GM12878 (cell line): ENCODE data around the gene FRAS1. TPM values are rescaled to one million over a fixed set of nuclear protein-coding genes. Genes with fewer than 3 reads are reported as not detected.
A peak's percentile ranks its signal among the peaks of the same experiment; 100 is the strongest.

Experiments used
- ATAC-seq: fragments of 200-7000 bp; cut with Tn5 transposase; 3 replicates; pipeline ENCODE4 v1.9.1; 2020; ENCODE audit warnings: mild to moderate bottlenecking, moderate library complexity
- BruUV-seq: library from RNA; stranded (reverse); fragments of 400-500 nt; replicated peaks from 2 replicates; lab custom pipeline; 2021; lab: Mats Ljungman, UMichigan
- CTCF ChIA-PET: fragments of 300-600 bp; sonication (Branson Sonifier 250); formaldehyde crosslinking; extraction: SDS; loops from one replicate; lab custom pipeline; 2021; ENCODE audit warnings: inconsistent platforms; lab: Yijun Ruan, JAX
- POLR2A ChIA-PET: fragments of 350-600 bp; formaldehyde crosslinking; extraction: SDS; loops from one replicate; lab custom pipeline; 2021; ENCODE audit warnings: inconsistent platforms; lab: Charles Lee
- RAD21 ChIA-PET: fragments of 300-600 bp; sonication (Branson Sonifier 250); formaldehyde crosslinking; loops from one replicate; lab custom pipeline; 2023; ENCODE audit warnings: antibody characterized with exemption; ENCODE audit not compliant: unreplicated experiment; lab: Charles Lee
- SMC1A ChIA-PET: fragments of 300-600 bp; sonication (Branson Sonifier 250); formaldehyde crosslinking; loops from one replicate; lab custom pipeline; 2023; ENCODE audit not compliant: unreplicated experiment, uncharacterized antibody; lab: Charles Lee
- DNase-seq: peaks from one replicate; pipeline ENCODE4 v3.0.0-alpha.2; 2011; ENCODE audit warnings: low read depth, low spot score
- FAIRE-seq: peaks from 3 replicates; lab custom pipeline; 2011; peaks lifted over from hg19 to GRCh38; lab: Jason Lieb, UNC
- H2AFZ ChIP-seq: 2 replicates; pipeline ENCODE4 v1.6.0; 2011; ENCODE audit warnings: low read depth, low read length, control low read depth; ENCODE audit not compliant: control insufficient read depth
- H3K27ac ChIP-seq: 2 replicates; pipeline ENCODE4 v1.5.1; 2011; ENCODE audit warnings: control low read depth; ENCODE audit not compliant: control insufficient read depth, insufficient read depth
- H3K27me3 ChIP-seq, 2 experiments: replicated peaks in 1 of 2; 2 replicates each; pipeline versions ENCODE4 v1.6.0 to v1.6.1; 2011; ENCODE audit warnings: low read length in 1 of 2; ENCODE audit not compliant: control insufficient read depth in 2 of 2, insufficient read depth in 2 of 2
- H3K36me3 ChIP-seq, 2 experiments: 2 replicates each; pipeline ENCODE4 v1.5.1; 2011; ENCODE audit warnings: low read length in 1 of 2; ENCODE audit not compliant: control insufficient read depth in 2 of 2, insufficient read depth in 2 of 2
- H3K4me1 ChIP-seq: 2 replicates; pipeline ENCODE4 v1.6.1; 2011; ENCODE audit warnings: mild to moderate bottlenecking, low read length, moderate library complexity, mixed read lengths; ENCODE audit not compliant: control insufficient read depth, insufficient read depth
- H3K4me2 ChIP-seq: 2 replicates; pipeline ENCODE4 v1.6.0; 2011; ENCODE audit warnings: control low read depth; ENCODE audit not compliant: control insufficient read depth, insufficient read depth
- H3K4me3 ChIP-seq: fragments of 200-600 bp; sonication (generic); 2 replicates; pipeline ENCODE4 v1.5.1; 2016
- H3K79me2 ChIP-seq: 2 replicates; pipeline ENCODE4 v1.6.0; 2011; ENCODE audit warnings: low read length; ENCODE audit not compliant: control insufficient read depth, insufficient read depth
- H3K9ac ChIP-seq: 2 replicates; pipeline ENCODE4 v1.8.0; 2011; ENCODE audit warnings: low read length, control low read depth, mixed read lengths; ENCODE audit not compliant: control insufficient read depth, insufficient read depth
- H3K9me3 ChIP-seq: replicated peaks from 3 replicates; pipeline ENCODE4 v1.5.1; 2011; ENCODE audit warnings: mild to moderate bottlenecking, low read length; ENCODE audit not compliant: control insufficient read depth, insufficient read depth
- H4K20me1 ChIP-seq: 2 replicates; pipeline ENCODE4 v1.6.0; 2011; ENCODE audit not compliant: control insufficient read depth, insufficient read depth
- DPF2 ChIP-seq: fragments of 450-650 bp; IDR thresholded peaks from 2 replicates; pipeline ENCODE4 v1.6.1; 2017; ENCODE audit warnings: mild to moderate bottlenecking
- HCFC1 ChIP-seq: fragments of 150-350 bp; IDR thresholded peaks from 2 replicates; pipeline ENCODE4 v1.6.1; 2014; ENCODE audit warnings: low read length
- IKZF2 ChIP-seq, 2 experiments: fragments of 450-650 bp; IDR thresholded peaks; 2 replicates each; pipeline ENCODE4 v1.6.1; 2017; ENCODE audit warnings: mild to moderate bottlenecking in 2 of 2, moderate library complexity in 2 of 2
- MEF2B ChIP-seq: fragments of 450-650 bp; IDR thresholded peaks from 2 replicates; pipeline ENCODE4 v1.6.1; 2018; ENCODE audit warnings: mild to moderate bottlenecking, moderate library complexity; ENCODE audit not compliant: partially characterized antibody, poor library complexity, severe bottlenecking
- MTA2 ChIP-seq: fragments of 450-650 bp; IDR thresholded peaks from 2 replicates; pipeline ENCODE4 v1.6.1; 2016; ENCODE audit warnings: low read depth, mild to moderate bottlenecking, moderate library complexity
- MXI1 ChIP-seq: fragments of 150-350 bp; IDR thresholded peaks from 2 replicates; pipeline ENCODE4 v1.6.1; 2011; ENCODE audit warnings: low read depth, mild to moderate bottlenecking, inconsistent platforms, low read length, improper control_type of control experiment
- NR2F1 ChIP-seq: fragments of 450-650 bp; conservative IDR thresholded peaks from 2 replicates; pipeline ENCODE4 v1.6.1; 2017; ENCODE audit warnings: mild to moderate bottlenecking
- PRDM15 ChIP-seq: fragments of 450-650 bp; formaldehyde crosslinking; IDR thresholded peaks from 2 replicates; pipeline ENCODE4 v1.4.0; 2020; ENCODE audit warnings: mild to moderate bottlenecking, moderate library complexity
- SIN3A ChIP-seq: IDR thresholded peaks from 2 replicates; pipeline ENCODE4 v1.6.1; 2012; ENCODE audit warnings: low read depth, low read length, improper control_type of control experiment
- SP1 ChIP-seq: IDR thresholded peaks from one replicate; pipeline ENCODE4 v1.6.1; 2011; ENCODE audit warnings: low read depth, low read length
- WGBS: methylation state at CpG from one replicate; pipeline ENCODE4 v1.1.6; 2016; ENCODE audit warnings: low lambda C conversion rate; ENCODE audit not compliant: insufficient replicate concordance, insufficient coverage; ENCODE audit errors: missing lambda C conversion rate; 5-methylcytosine and 5-hydroxymethylcytosine counted together
- in situ Hi-C: fragments of 300-500 bp; cut with MboI; formaldehyde crosslinking; loops from 9 replicates; pipeline ENCODE4 v1.14.3; 2018; ENCODE audit warnings: mixed read lengths
- intact Hi-C: fragments of 100-400 bp; cut with micrococcal nuclease; formaldehyde crosslinking; loops from one replicate; pipeline ENCODE4 v1.14.2; 2022; ENCODE audit not compliant: unreplicated experiment
- polyA plus RNA-seq, 11 experiments: library from polyadenylated mRNA; depleted of rRNA in 4 of 11; unstranded in 6 of 11; stranded (reverse) in 5 of 11; fragments of >200 nt; fragmentation: Nextera tagmentation in 4 of 11; fragmentation: Illumina TruSeq in 1 of 11; extraction: Ambion mirVana in 4 of 11; extraction: Trizol in 1 of 11; gene quantifications; 1 replicate in 1 of 11; 2 replicates in 10 of 11; pipeline versions ENCODE4 v1.2.1 to v1.2.3, GENCODE V29; 2011 to 2016; ENCODE audit warnings: inconsistent platforms in 2 of 11, missing spikeins in 2 of 11, low read depth in 1 of 11
- total RNA-seq, 4 experiments: library from RNA; depleted of rRNA in 3 of 4; stranded (reverse); fragments of >200 nt in 3 of 4; fragmentation: Illumina TruSeq in 1 of 4; extraction: Trizol in 1 of 4; gene quantifications; 2 replicates each; pipeline versions ENCODE4 v1.2.1 to v1.2.3, GENCODE V29; 2013 to 2021
- TF ChIP-seq, protein P1 (sequence below): fragments of 450-650 bp; IDR thresholded peaks from 2 replicates; pipeline ENCODE4 v1.6.1; 2017; ENCODE audit warnings: low read depth, mild to moderate bottlenecking, moderate library complexity
- TF ChIP-seq, protein P2 (sequence below): fragments of 450-650 bp; IDR thresholded peaks from 2 replicates; pipeline ENCODE4 v1.6.1; 2017; ENCODE audit warnings: mild to moderate bottlenecking, moderate library complexity
- TF ChIP-seq, protein P3 (sequence below): fragments of 450-650 bp; IDR thresholded peaks from 2 replicates; pipeline ENCODE4 v1.6.1; 2016; ENCODE audit warnings: mild to moderate bottlenecking

FRAS1 gene
- total and polyA plus RNA-seq, 10 of the 15 experiments (the other 5 are each of a cell fraction or from before 2014, with no cell fraction given) = 0.08 to 11.7 (median 0.20) TPM

GRCh38 chr4:78204176-78204575, 147.1 kb downstream of the FRAS1 start:
- no peak for FAIRE-seq
- peak; percentile 50; the same call in 1 of the 2 replicates for TF ChIP-seq DPF2
- no peak for TF ChIP-seq HCFC1
- TF ChIP-seq, protein P1, sequence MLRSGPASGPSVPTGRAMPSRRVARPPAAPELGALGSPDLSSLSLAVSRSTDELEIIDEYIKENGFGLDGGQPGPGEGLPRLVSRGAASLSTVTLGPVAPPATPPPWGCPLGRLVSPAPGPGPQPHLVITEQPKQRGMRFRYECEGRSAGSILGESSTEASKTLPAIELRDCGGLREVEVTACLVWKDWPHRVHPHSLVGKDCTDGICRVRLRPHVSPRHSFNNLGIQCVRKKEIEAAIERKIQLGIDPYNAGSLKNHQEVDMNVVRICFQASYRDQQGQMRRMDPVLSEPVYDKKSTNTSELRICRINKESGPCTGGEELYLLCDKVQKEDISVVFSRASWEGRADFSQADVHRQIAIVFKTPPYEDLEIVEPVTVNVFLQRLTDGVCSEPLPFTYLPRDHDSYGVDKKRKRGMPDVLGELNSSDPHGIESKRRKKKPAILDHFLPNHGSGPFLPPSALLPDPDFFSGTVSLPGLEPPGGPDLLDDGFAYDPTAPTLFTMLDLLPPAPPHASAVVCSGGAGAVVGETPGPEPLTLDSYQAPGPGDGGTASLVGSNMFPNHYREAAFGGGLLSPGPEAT = peak; percentile 36; the same call in 1 of the 2 replicates
- no peak for TF ChIP-seq MXI1
- TF ChIP-seq, protein P2, sequence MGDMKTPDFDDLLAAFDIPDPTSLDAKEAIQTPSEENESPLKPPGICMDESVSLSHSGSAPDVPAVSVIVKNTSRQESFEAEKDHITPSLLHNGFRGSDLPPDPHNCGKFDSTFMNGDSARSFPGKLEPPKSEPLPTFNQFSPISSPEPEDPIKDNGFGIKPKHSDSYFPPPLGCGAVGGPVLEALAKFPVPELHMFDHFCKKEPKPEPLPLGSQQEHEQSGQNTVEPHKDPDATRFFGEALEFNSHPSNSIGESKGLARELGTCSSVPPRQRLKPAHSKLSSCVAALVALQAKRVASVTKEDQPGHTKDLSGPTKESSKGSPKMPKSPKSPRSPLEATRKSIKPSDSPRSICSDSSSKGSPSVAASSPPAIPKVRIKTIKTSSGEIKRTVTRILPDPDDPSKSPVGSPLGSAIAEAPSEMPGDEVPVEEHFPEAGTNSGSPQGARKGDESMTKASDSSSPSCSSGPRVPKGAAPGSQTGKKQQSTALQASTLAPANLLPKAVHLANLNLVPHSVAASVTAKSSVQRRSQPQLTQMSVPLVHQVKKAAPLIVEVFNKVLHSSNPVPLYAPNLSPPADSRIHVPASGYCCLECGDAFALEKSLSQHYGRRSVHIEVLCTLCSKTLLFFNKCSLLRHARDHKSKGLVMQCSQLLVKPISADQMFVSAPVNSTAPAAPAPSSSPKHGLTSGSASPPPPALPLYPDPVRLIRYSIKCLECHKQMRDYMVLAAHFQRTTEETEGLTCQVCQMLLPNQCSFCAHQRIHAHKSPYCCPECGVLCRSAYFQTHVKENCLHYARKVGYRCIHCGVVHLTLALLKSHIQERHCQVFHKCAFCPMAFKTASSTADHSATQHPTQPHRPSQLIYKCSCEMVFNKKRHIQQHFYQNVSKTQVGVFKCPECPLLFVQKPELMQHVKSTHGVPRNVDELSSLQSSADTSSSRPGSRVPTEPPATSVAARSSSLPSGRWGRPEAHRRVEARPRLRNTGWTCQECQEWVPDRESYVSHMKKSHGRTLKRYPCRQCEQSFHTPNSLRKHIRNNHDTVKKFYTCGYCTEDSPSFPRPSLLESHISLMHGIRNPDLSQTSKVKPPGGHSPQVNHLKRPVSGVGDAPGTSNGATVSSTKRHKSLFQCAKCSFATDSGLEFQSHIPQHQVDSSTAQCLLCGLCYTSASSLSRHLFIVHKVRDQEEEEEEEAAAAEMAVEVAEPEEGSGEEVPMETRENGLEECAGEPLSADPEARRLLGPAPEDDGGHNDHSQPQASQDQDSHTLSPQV = no peak
- no peak for TF ChIP-seq NR2F1
- TF ChIP-seq, protein P3, sequence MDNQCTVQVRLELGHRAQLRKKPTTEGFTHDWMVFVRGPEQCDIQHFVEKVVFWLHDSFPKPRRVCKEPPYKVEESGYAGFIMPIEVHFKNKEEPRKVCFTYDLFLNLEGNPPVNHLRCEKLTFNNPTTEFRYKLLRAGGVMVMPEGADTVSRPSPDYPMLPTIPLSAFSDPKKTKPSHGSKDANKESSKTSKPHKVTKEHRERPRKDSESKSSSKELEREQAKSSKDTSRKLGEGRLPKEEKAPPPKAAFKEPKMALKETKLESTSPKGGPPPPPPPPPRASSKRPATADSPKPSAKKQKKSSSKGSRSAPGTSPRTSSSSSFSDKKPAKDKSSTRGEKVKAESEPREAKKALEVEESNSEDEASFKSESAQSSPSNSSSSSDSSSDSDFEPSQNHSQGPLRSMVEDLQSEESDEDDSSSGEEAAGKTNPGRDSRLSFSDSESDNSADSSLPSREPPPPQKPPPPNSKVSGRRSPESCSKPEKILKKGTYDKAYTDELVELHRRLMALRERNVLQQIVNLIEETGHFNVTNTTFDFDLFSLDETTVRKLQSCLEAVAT = no peak
- TF ChIP-seq MEF2B = peak; percentile 43
- TF ChIP-seq SIN3A = no peak
- TF ChIP-seq IKZF2 (IDR thresholded peaks at IDR 0.05) = peak; percentile 17 to 27; a peak in 2 of 4 replicates
- TF ChIP-seq MTA2 = peak; percentile 82
- TF ChIP-seq PRDM15 (CRISPR knock-in tag) = no peak
- TF ChIP-seq SP1 = no peak

More at GRCh38 chr4:78204176-78204575, 147.1 kb downstream of the FRAS1 start:
- 0% methylated on average over 2 of the region's 2 CpGs for WGBS
- Histone ChIP-seq H4K20me1 (no peaks in the 10 kb centered on the region), H3K9ac (no peak overlapping the region), H3K9me3 (no peaks in the 10 kb centered on the region), H3K79me2 (no peaks in the 10 kb centered on the region), H2AFZ (no peak overlapping the region), H3K4me2 (no peak overlapping the region), H3K27me3 (no peaks in the 10 kb centered on the region), H3K36me3 (no peaks in the 10 kb centered on the region), H3K27ac (no peak overlapping the region), H3K4me3 (no peak overlapping the region), H3K4me1 (no peaks in the 10 kb centered on the region)
- CTCF ChIA-PET = interaction anchor here (0.6 to 1.3 kb wide), 3 partner anchors 41 to 210 kb away, joined by 3 to 4 read pairs (median 3); no protein-coding TSS in a partner anchor
- RAD21 ChIA-PET = interaction anchor here (0.5 to 3.6 kb wide), 12 partner anchors 17 to 144 kb away, joined by 3 to 24 read pairs (median 4); no protein-coding TSS in a partner anchor
- peak; percentile 80 for ATAC-seq
- intact Hi-C loops = no loop called here
- in situ Hi-C loops = no loop called here
- BruUV-seq = no TSS peak
- POLR2A ChIA-PET = interaction anchor here (0.6 to 2.4 kb wide), 6 partner anchors 17 to 141 kb away, joined by 3 to 15 read pairs (median 3); no protein-coding TSS in a partner anchor
- SMC1A ChIA-PET = interaction anchor here (0.8 to 4.7 kb wide), 16 partner anchors 9 to 389 kb away, joined by 3 to 40 read pairs (median 4); no protein-coding TSS in a partner anchor
- no peak for DNase-seq
